Rectal smooth muscle tissue (tissue), 1 donor: ENCODE measurements around the gene RMDN2.
"Not testable (repeated sequence)": the region's sequence is repeated elsewhere in the genome, so short reads cannot be mapped to it uniquely, and the experiment has no call there.

Experiments used
- H3K27ac ChIP-seq: one replicate; pipeline ENCODE4 v1.7.0; 2013; ENCODE audit warnings: low read depth, low read length, inconsistent platforms
- H3K27me3 ChIP-seq: one replicate; pipeline ENCODE4 v1.7.0; 2013; ENCODE audit warnings: low read length; ENCODE audit not compliant: control insufficient read depth, insufficient read depth
- H3K36me3 ChIP-seq: one replicate; pipeline ENCODE4 v1.7.0; 2013; ENCODE audit warnings: low read length; ENCODE audit not compliant: control insufficient read depth, insufficient read depth
- H3K4me1 ChIP-seq: one replicate; pipeline ENCODE4 v1.7.0; 2013; ENCODE audit warnings: low read length; ENCODE audit not compliant: control insufficient read depth, insufficient read depth
- H3K4me3 ChIP-seq: one replicate; pipeline ENCODE4 v1.7.0; 2013; ENCODE audit warnings: low read length
- H3K9ac ChIP-seq: one replicate; pipeline ENCODE4 v1.7.0; 2013; ENCODE audit warnings: low read length

RMDN2 gene

DNA sequence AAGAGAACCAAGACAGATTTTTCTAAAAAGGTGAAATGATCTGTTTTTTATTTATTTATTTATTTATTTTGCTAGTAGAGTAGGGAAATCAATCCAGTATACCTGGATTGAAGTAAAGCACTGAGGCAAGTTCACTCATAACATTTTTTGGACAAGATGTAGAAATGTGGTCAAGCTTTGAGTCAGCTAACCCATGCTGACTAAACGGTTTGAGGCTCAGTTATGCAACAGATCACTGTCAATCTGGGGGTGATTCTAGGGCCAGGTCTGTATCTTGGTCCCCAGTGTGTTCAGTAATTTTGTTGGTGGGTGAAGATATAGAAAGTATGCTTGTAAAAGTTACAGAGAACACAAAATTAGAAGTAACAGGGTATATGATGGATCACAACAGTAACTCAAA lies 60.2 kb downstream of the RMDN2 start:
- no peaks in the 10 kb centered on the region for H3K36me3 ChIP-seq
- no peaks in the 10 kb centered on the region for H3K4me1 ChIP-seq
- H3K4me3 ChIP-seq, result no peak overlapping the region
- no peak overlapping the region for H3K9ac ChIP-seq
- no peak overlapping the region for H3K27ac ChIP-seq
- no peaks in the 10 kb centered on the region for H3K27me3 ChIP-seq

DNA sequence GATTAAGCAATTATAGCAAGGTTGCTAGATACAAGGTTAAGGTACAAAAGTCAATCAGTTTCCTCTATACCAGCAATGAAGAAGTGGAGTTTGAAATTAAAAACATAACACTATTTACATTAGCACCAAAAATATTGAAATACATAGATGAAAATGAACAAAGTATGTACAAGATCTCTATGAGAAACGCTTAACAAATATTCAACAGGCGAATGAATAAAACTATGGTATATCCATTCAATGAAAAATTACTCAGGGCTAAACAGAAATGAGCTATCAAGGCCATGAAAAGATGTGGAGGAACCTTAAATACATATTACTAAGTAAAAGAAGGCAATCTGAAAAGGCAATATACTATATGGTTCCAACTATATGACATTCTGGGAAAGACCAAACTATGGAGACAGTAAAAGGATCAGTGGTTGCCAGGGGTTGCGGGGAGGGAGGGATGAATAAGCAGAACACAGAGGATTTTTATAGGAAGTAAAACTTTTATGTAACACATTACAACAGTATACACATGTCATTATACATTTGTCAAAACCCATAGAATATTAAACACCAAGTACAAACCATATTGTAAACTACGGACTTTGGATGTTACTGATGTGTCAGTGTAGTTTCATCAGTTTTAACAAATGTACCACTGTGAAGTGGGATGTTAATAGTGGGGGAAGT lies 62.1 kb downstream of the RMDN2 start:
- Histone ChIP-seq H3K9ac (no peak overlapping the region), H3K4me3 (no peak overlapping the region), H3K27ac (no peak overlapping the region), H3K36me3 (no peaks in the 10 kb centered on the region), H3K27me3 (no peaks in the 10 kb centered on the region), H3K4me1 (no peaks in the 10 kb centered on the region)

DNA sequence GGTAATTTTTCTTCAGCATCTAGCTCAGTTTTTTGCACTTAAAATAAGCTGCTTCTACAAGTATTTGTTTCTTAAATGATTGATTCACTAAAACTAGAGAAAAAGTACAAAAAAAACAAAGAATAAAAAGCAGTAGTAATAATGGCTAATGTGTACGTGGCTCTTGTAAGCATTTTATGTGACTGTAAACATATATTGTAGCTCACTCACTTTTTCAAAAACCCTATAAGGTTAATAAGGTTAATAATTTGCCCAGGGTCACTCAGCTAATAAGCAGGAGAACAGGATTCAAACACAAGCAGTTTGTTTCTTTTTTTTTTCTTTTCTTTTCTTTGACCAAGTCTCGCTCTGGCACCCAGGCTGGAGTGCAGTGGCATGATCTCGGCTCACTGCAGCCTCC lies 67.5 kb downstream of the RMDN2 start:
- Histone ChIP-seq H3K4me1 (peaks cover 2% of the 10 kb centered on the region), H3K27me3 (no peaks in the 10 kb centered on the region), H3K27ac (no peak overlapping the region), H3K36me3 (no peaks in the 10 kb centered on the region), H3K4me3 (no peak overlapping the region), H3K9ac (no peak overlapping the region)

DNA sequence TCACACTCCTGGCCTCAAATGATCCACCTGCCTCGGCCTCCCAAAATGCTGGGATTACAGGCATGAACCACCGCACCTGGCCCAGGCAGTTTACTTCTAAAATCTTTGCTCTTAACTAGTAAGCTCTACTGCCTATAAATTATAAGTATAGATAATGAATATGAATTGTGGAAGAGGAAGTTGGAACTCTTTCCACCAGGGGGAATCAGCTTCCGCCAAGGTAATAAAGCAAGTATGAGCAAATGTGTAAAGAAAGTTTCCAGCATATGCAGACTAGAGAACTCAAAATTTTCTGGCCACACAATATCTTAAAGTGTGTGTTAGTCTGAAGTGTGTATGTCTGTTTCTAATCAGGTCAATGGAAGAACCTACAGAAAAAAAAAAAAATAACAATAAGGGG lies 68.1 kb downstream of the RMDN2 start:
- no peak overlapping the region for H3K9ac ChIP-seq
- no peak overlapping the region for H3K4me3 ChIP-seq
- no peaks in the 10 kb centered on the region for H3K36me3 ChIP-seq
- no peak overlapping the region for H3K27ac ChIP-seq
- H3K27me3 ChIP-seq, result no peaks in the 10 kb centered on the region
- H3K4me1 ChIP-seq, result peaks cover 2% of the 10 kb centered on the region

DNA sequence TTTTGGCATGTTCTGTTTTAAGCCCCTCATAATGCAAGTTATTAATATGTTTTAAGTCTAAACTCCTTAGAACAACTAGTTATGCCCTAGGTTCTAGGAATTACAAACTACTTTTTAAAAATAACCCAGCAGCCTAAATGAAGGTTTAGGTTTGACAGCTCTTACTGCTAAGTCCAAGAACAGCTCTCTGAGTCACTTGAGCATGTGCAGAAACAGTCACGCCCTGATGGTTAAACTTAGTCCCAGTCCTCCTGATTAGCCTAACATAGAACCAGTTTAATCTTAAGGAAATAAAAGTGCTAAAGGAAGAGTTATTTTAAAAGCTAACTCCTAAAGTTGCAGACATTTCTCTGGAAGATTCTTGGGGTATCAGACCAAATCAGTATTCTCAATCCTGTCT lies 72.5 kb downstream of the RMDN2 start:
- no peak overlapping the region for H3K27ac ChIP-seq
- H3K4me3 ChIP-seq, result no peak overlapping the region
- no peaks in the 10 kb centered on the region for H3K36me3 ChIP-seq
- H3K4me1 ChIP-seq, result peaks cover 2% of the 10 kb centered on the region
- H3K9ac ChIP-seq, result no peak overlapping the region
- no peaks in the 10 kb centered on the region for H3K27me3 ChIP-seq

DNA sequence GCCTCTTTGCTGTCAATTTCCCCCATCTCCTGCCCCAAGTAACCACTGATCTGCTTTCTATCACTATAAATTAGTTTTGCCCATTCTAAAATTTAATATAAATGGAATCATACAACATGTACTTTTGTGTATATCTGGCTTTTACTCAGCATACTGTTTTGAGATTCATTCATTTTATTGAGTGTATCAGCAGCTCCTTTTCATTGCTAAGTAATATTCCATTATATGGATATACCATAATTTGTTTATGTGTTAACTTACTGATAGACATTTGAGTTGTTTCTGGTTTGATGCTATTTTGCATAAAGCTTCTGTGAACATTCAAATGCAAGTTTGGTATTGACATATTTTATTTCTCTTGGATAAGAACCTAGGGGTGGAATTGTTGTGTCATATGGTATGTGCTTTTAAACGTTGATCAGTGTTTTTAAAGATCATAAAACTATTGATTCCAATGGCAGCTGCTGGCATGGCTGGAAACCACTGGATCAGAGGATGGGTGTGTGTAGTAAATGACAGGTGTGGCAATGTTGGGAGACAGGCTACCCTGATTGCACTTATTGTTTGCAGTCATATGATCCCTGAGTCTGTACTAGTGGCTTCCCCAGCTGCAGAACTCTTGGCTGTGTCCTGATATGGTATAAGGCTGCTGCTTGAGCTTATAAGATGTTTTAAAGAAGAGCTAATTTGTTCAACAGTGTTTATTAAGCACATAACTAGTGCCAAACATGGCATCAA lies 75.6 kb downstream of the RMDN2 start:
- Histone ChIP-seq H3K4me3 (no peak overlapping the region), H3K36me3 (no peaks in the 10 kb centered on the region), H3K27ac (no peak overlapping the region), H3K4me1 (peaks cover 2% of the 10 kb centered on the region), H3K9ac (no peak overlapping the region), H3K27me3 (no peaks in the 10 kb centered on the region)

DNA sequence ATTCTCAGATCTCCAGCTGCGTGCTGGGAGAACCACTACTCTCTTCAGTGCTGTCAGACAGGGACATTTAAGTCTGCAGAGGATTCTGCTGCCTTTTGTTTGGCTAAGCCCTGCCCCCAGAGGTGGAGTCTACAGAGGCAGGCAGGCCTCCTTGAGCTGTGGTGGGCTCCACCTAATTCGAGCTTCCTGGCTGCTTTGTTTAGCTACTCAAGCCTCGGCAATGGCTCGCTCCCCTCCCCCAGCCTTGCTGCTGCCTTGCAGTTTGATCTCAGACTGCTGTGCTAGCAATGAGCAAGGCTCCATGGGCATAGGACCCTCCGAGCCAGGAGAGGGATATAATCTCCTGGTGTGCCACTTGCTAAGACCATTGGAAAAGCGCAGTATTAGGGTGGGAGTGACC lies 85.1 kb downstream of the RMDN2 start:
- peaks cover 11% of the 10 kb centered on the region for H3K4me1 ChIP-seq
- H3K4me3 ChIP-seq, H3K27ac ChIP-seq, H3K27me3 ChIP-seq, H3K36me3 ChIP-seq, H3K9ac ChIP-seq: not testable (repeated sequence)

DNA sequence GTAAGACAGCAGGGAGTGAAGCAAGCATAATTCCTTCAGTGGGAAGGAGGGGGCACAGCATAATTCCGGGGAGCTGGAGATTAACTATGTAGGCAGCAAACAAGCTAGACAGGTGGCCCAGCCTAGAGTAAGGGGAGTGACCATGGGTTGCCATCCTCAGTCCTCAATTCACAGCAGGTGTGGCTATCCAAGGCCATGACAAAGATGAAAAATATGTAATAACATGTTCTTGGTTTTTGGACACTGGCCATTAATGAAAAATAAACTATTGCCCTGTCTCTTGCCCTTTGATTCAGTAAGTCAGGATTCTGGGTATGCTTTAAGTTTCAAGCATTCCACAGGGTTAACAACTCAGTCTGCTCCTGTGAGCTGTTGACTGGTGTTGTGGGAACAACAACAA lies 85.9 kb downstream of the RMDN2 start:
- no peak overlapping the region for H3K9ac ChIP-seq
- no peaks in the 10 kb centered on the region for H3K36me3 ChIP-seq
- H3K4me1 ChIP-seq, result peaks cover 11% of the 10 kb centered on the region
- no peak overlapping the region for H3K4me3 ChIP-seq
- no peaks in the 10 kb centered on the region for H3K27me3 ChIP-seq
- no peak overlapping the region for H3K27ac ChIP-seq

DNA sequence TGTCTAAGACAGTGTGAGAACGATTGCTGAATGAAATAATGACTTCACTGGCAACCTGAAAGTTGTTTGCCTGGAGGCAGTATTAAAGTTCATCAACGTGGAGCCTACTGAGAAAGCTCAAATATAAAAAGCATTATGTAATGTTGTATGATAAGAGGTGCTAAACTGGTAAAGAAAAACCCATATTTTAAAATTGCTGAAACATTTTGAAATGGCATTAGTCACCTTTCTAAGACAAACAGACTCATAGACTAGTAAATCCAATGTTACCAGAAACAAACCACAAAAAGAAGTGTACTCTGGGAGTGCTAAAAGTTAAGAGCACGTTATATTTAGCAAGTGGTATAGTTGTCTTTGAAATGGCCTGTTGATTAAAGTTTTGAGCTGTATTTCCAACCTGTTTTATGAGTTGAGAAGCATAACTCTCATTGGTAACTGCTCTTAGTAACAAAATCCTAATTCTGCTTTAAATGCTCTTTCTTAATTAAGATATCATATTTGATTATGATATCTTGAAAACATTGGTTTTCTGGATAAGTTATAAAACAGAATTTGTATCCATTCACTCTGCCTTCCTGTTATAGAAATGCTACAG lies 88.2 kb downstream of the RMDN2 start:
- Histone ChIP-seq H3K27ac (no peak overlapping the region), H3K27me3 (no peaks in the 10 kb centered on the region), H3K4me3 (no peak overlapping the region), H3K4me1 (peaks cover 11% of the 10 kb centered on the region), H3K9ac (no peak overlapping the region), H3K36me3 (no peaks in the 10 kb centered on the region)

DNA sequence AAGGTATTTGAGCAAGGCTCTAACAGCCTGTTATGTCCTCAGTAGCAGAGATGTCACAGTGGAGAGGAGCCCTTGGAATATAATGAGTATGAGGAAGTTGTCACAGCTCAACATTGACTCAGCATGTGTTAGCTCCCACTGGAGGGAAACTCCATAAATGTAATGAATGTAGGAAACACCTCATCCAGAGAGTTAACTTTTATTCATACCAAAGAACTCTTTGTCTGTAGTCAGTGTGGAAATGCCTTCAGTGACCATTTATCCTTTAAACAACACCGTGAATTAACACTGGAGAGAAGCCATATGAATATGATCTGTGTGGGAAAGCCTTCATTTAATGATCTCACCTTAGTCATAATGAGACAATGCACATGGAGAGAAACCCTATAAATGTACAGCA lies 91.1 kb downstream of the RMDN2 start:
- no peak overlapping the region for H3K27ac ChIP-seq
- no peaks in the 10 kb centered on the region for H3K36me3 ChIP-seq
- H3K4me1 ChIP-seq, result peaks cover 7% of the 10 kb centered on the region
- H3K4me3 ChIP-seq, result no peak overlapping the region
- no peak overlapping the region for H3K9ac ChIP-seq
- H3K27me3 ChIP-seq, result no peaks in the 10 kb centered on the region

DNA sequence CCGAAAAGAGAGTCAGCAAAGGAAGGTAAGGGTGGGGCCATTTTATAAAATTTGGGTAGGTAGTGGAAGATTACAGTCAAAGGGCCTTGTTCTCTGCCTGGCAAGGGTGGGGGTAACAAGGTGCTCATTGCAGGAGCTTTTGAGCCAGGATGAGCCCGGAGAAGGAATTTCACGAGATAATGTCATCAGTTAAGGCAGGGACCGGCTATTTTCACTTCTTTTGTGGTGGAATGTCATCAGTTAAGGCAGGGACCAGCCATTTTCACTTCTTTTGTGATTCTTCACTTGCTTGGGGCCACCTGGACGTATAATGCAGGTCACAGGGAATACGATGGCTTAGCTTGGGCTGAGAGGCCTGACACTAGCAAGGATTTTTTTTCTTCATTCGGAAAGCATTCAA lies 92.7 kb downstream of the RMDN2 start:
- Histone ChIP-seq H3K27ac (no peak overlapping the region), H3K4me3 (no peak overlapping the region)

DNA sequence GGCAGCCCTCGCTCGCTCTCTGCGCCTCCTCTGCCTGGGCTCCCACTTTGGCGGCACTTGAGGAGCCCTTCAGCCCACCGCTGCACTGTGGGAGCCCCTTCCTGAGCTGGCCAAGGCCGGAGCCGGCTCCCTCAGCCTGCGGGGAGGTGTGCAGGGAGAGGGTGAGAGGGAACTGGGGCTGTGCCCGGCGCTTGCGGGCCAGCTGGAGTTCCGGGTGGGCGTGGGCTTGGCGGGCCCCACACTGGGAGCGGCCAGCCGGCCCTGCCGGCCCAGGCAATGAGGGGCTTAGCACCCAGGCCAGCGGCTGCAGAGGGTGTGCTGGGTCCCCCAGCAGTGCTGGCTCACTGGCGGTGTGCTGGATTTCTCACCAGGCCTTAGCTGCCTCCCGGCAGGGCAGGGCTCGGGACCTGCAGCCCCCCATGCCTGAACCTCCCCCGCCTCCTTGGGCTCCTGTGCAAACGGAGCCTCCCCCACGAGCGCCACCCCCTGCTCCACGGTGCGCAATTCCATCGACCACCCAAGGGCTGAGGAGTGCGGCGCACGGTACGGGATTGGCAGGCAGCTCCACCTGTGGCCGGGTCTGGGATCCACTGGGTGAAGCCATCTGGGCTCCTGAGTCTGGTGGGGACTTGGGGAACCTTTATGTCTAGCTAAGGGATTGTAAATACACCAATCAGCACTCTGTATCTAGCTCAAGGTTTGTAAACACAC lies 95.4 kb downstream of the RMDN2 start:
- H3K4me1 ChIP-seq, H3K4me3 ChIP-seq: not testable (repeated sequence)

More for the DNA sequence above, 92.7 kb downstream of the RMDN2 start:
- Histone ChIP-seq H3K27me3 (no peaks in the 10 kb centered on the region), H3K36me3 (no peaks in the 10 kb centered on the region), H3K9ac (no peak overlapping the region), H3K4me1 (peaks cover 7% of the 10 kb centered on the region)

More for the DNA sequence above, 95.4 kb downstream of the RMDN2 start:
- not testable (repeated sequence) for H3K27ac ChIP-seq, H3K9ac ChIP-seq, H3K36me3 ChIP-seq, H3K27me3 ChIP-seq
